Kasumi-1 (cell line): ENCODE data around the gene ENG.
A peak's percentile ranks its signal among the peaks of the same experiment; 100 is the strongest.
"Not testable (repeated sequence)": the region's sequence is repeated elsewhere in the genome, so short reads cannot be mapped to it uniquely, and the experiment has no call there.

Experiments used
- DNase-seq, 2 experiments: peaks; one replicate each; lab custom pipeline; 2025; lab: John Stamatoyannopoulos, UW

ENG gene

DNA sequence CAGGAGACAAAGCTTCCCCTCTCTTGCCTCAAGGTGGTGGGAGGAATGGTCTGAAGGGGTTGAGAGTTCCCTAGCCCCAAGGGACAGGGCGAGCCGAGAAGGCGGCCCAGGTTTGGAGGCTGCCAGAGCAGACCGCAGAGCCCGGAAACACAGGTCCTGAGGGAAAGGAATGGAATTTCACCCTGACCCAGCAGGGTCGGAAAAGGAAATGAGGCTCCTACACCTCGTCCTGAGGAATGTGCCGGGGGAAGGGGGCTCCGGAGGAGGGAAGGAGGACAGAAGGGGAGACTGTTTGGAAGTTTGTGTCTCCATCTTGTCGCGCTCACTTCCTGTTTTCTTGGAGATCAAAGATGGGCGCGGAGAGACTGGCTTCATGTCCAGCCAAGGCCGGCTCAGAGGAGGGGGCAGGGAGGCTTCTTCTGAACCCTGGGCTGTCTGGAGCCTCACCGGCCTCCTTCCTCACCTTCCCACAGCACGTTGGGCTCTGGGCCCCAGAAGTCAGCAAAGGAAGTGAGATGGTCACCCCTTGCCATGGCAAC is 9.6 kb downstream of the ENG start:
- DNase-seq = no peak

GRCh38 chr9:127841087-127841835 is 13.2 kb downstream of the ENG start:
- DNase-seq = no peak

- DNase-seq = no peak
These were observed 15.9 kb downstream of the ENG start for GRCh38 chr9:127838375-127839078.

DNA sequence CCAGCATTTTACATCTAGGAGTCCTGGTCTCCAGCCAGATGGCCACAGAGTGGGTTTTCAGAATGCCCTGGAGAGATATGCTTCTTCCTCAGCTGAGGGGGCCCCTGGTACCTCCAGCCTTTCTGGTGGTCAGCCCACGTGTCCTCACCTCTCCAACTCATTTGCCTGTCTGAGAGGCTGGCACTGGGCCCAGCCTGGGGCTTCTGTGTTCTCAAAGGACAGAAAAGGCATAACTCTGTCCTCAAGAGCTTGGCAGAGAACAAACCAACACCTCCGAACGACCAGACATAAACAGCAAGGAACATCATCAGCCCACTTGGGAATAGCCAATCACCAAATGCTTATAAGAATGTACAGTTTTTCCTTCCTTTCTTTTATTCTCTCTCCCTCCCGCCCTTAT is 17.1 kb downstream of the ENG start:
- DNase-seq = no peak

- not testable (repeated sequence) for DNase-seq
These were observed 17.9 kb downstream of the ENG start for GRCh38 chr9:127836561-127836960.

DNA sequence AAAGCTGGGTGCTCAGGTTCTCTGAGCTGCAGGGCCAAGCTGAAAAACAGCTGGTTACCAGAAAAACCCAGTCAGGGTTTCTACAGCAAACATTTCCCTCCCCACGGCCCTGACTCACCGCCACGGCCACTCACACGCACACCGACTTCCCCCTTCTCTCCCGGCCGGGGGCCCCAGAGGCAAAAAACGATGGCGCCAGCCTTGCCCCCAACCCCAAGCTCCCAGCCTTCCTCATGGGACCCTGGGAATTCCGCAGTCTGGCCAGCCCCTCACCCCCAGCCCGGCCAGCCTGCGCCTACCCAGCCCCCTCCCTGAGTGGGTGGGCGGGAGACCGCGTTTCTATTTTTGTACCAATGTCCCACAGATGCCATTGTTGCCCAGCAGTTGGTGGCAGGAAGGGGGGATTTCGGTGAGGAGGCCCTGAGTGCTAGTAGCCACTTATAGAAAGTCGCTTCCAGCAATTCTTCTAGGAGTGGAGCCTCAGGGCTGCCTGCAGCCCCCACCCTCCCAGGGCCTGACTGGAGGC is 18.4 kb downstream of the ENG start:
- peak; percentile 40 to 53 for DNase-seq

GRCh38 chr9:127833555-127833954 is 20.9 kb downstream of the ENG start:
- DNase-seq = no peak

DNA sequence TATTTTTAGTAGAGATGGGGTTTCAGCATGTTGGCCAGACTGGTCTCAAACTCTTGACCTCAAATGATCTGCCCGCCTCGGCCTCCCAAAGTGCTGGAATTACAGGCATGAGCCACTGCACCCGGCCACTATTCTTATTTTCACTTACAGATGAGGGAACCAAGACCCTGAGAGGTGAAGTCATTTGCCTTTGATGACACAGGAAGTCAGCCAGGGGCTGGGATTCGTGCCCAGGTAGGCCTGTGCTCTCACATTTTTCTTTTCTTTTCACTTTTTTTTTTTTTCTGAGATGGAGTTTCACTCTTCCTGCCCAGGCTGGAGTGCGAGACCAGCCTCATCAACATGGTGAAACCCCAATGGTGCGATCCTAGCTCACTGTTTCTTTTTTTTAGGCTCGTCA is 22.2 kb downstream of the ENG start:
- no peak for DNase-seq

GRCh38 chr9:127829205-127829906 is 25.1 kb downstream of the ENG start:
- no peak for DNase-seq

DNA sequence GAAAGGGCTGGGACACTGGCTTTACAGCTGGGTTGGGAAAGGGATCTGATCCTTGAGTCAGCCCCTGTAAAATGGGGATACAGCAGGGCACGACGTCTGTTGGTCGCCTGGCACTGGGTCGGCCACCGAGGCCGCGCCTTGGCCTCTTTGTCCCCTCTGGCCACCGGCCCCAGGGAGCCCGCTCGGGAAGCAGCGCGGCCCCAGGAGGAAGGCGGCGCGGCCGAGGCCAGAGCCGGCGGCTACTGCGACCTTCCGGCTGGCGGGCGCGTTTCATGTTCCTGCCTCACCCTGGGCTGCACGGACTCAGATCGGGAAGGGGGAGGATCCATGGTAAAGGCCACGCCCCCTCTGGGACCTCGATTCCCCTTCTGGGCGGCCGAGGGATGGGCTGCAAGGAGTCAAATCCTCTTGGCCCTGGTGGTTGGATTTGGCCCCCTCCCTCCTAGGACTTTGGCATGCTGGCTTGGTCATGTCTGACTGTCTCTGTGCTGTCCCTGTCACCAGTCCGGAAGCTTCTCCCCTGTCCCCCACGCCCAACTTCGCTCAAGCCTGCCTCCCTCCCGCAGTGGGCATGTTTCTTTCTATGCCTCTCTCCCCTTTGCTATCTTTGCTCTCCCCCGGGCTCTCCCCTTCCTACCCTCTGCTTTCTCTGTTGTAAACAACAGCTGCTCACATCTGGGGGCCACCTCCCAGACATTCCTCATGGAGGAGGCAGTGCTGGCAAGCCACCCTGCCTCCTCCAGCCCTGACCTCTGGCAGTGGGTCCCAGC is 26.0 kb downstream of the ENG start:
- no peak for DNase-seq

- no peak for DNase-seq
These were observed 28.1 kb downstream of the ENG start for GRCh38 chr9:127826253-127826913.

GRCh38 chr9:127825319-127826051 is 29.0 kb downstream of the ENG start:
- DNase-seq = no peak

DNA sequence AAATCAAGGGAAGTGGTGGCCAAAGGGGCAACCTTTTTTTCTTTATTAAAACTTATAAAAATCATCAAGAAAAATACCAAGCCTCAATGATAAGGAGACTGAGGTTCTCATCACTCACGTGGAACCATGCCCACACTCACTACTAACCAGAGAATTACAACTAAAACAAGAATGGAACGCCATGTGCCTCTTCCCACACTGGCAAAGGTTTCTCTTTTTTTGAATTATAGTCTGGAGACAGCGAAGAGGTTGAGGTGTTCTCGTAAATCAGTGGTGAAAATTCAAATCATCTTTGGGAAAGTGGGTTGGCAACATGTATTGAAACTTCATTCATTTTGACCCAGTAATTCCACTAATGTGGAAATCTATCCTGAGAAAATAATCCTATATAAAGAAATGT is 32.4 kb downstream of the ENG start:
- no peak for DNase-seq

GRCh38 chr9:127818574-127818973 is 35.9 kb downstream of the ENG start:
- DNase-seq = no peak

DNA sequence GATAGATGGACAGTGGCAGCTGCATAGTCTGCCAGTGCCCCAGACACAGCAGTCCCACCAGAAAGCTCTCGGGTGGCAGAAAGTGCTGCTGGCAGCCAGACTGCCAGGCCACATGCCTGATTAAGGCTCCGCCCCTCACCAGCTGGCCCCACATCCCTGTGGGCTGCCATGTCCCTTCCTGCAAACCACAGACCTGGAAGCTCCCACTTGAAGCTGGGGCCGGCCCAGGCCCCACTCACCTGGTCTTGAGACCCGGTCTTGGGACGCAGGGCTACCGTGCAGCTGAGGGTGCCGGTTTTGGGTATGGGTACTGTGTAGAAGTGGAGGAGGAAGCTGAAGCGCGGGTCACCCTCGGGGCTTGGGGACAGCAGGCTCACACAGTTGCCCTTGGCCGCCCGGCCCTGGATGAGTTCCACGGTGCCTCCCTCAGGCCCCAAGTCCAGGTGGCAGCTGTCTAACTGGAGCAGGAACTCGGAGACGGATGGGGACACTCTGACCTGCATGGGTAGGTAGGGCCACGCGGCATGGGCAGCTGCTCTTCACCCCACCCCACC is 36.5 kb downstream of the ENG start:
- DNase-seq = no peak

DNA sequence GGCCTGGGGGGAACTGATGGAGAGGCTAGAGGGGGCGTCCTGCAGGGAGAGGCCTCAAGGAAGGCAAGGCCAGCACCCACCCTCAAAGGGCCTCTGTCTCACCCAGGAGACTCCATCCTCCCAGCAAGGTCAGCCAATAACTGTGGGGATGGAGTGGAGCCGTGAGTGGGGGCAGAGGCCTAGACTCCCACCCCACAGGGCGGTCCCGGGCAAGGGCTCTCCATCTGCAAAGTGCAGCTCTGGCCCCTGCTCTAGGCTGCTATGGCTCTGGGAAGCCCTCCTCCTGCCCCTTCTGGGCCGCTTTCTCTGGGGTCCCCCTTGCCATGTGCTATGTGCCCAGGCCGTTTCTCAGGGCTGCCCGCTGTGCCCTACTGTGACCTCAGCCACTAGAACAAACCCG is 37.7 kb downstream of the ENG start:
- DNase-seq = no peak

DNA sequence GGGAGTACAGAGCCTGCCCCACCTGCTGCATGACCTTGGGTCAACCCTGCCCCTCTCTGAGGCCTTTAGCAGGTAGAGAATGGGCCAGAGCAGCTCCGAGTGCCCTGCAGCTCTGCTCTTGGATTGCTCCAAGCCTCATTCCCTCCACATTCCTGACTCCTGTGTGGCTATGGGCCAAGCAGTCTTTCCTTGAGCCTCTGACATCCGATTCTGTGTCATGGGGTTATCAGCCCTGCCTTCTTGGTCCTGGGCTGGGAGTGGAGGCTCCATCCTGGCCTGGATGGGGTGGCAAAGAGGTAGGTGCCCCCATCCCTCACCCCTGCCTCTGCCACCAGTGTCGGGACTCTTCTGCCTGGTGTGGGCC is 38.1 kb downstream of the ENG start:
- no peak for DNase-seq

- no peak for DNase-seq
These were observed 38.7 kb downstream of the ENG start for GRCh38 chr9:127815512-127816361.
